HEK293 (cell line): ENCODE results near the gene FHIT.

Experiments
- CTCF ChIA-PET: fragments of 350-600 bp; formaldehyde crosslinking; extraction: SDS; loops from one replicate; lab custom pipeline; 2021; ENCODE audit warnings: antibody characterized with exemption; lab: Yijun Ruan, JAX
- POLR2A ChIA-PET: fragments of 300-600 bp; formaldehyde crosslinking; extraction: SDS; loops from one replicate; lab custom pipeline; 2020; ENCODE audit warnings: antibody characterized with exemption, inconsistent platforms; lab: Yijun Ruan, JAX
- H3K27ac ChIP-seq: fragments of 200-500 bp; sonication (Bioruptor generic); 2 replicates; pipeline ENCODE4 v1.5.1; 2014; ENCODE audit warnings: low read depth, low read length, control low read depth, inconsistent platforms; ENCODE audit errors: extremely low read depth
- H3K36me3 ChIP-seq, 2 experiments: fragments of 200-500 bp in 1 of 2; sonication (Bioruptor generic) in 1 of 2; 1 replicate in 1 of 2; 2 replicates in 1 of 2; pipeline ENCODE4 v1.5.1; 2014 to 2017; ENCODE audit warnings: inconsistent platforms in 2 of 2, low read length in 2 of 2; ENCODE audit not compliant: control insufficient read depth in 2 of 2, insufficient read depth in 1 of 2
- H3K4me1 ChIP-seq: fragments of 200-500 bp; sonication (Bioruptor generic); 2 replicates; pipeline ENCODE4 v1.5.1; 2014; ENCODE audit warnings: mild to moderate bottlenecking, low read length, inconsistent platforms; ENCODE audit not compliant: control insufficient read depth, insufficient read depth
- H3K4me3 ChIP-seq: 2 replicates; pipeline ENCODE4 v1.5.1; 2011; ENCODE audit warnings: low read depth, mild to moderate bottlenecking, control low read depth, low read length, moderate library complexity
- H3K9me3 ChIP-seq: fragments of 200-500 bp; sonication (Bioruptor generic); 2 replicates; pipeline ENCODE4 v1.5.1; 2014; ENCODE audit warnings: low read depth, low read length, inconsistent platforms; ENCODE audit not compliant: control insufficient read depth, insufficient read depth
- BCL6B ChIP-seq: fragments of 450-650 bp; formaldehyde crosslinking; IDR thresholded peaks from 2 replicates; pipeline ENCODE4 v1.5.1; 2017; ENCODE audit warnings: missing biosample characterization, missing genetic modification characterization
- FEZF1 ChIP-seq: fragments of 450-650 bp; formaldehyde crosslinking; IDR thresholded peaks from 2 replicates; pipeline ENCODE4 v1.5.1; 2016; ENCODE audit warnings: missing biosample characterization, missing genetic modification characterization
- KLF7 ChIP-seq: fragments of 450-650 bp; formaldehyde crosslinking; IDR thresholded peaks from 2 replicates; pipeline ENCODE4 v1.5.1; 2016; ENCODE audit warnings: missing biosample characterization, missing genetic modification characterization, borderline replicate concordance
- PRDM1 ChIP-seq: fragments of 450-650 bp; formaldehyde crosslinking; IDR thresholded peaks from 2 replicates; pipeline ENCODE4; 2016; ENCODE audit warnings: missing biosample characterization, missing genetic modification characterization
- TRIM28 ChIP-seq: IDR thresholded peaks from 2 replicates; pipeline ENCODE4 v1.6.1; 2011; ENCODE audit warnings: low read length, control low read depth, borderline replicate concordance
- TSHZ1 ChIP-seq: fragments of 450-650 bp; formaldehyde crosslinking; IDR thresholded peaks from 2 replicates; pipeline ENCODE4 v1.5.1; 2016; ENCODE audit warnings: missing biosample characterization, missing genetic modification characterization, borderline replicate concordance
- ZBTB20 ChIP-seq: fragments of 450-650 bp; formaldehyde crosslinking; IDR thresholded peaks from 2 replicates; pipeline ENCODE4 v1.5.1; 2016; ENCODE audit warnings: missing biosample characterization, missing genetic modification characterization
- ZBTB21 ChIP-seq: fragments of 450-650 bp; formaldehyde crosslinking; IDR thresholded peaks from 2 replicates; pipeline ENCODE4 v1.5.1; 2017; ENCODE audit warnings: missing biosample characterization, missing genetic modification characterization
- ZFP3 ChIP-seq: fragments of 450-650 bp; formaldehyde crosslinking; IDR thresholded peaks from 2 replicates; pipeline ENCODE4 v1.5.1; 2016; ENCODE audit warnings: low read depth, missing biosample characterization, missing genetic modification characterization
- ZNF10 ChIP-seq: fragments of 450-650 bp; formaldehyde crosslinking; IDR thresholded peaks from 2 replicates; pipeline ENCODE4 v1.5.1; 2017; ENCODE audit warnings: missing biosample characterization, missing genetic modification characterization
- ZNF121 ChIP-seq: fragments of 450-650 bp; formaldehyde crosslinking; IDR thresholded peaks from 2 replicates; pipeline ENCODE4 v1.5.1; 2016; ENCODE audit warnings: missing biosample characterization, missing genetic modification characterization
- ZNF175 ChIP-seq: fragments of 450-650 bp; formaldehyde crosslinking; IDR thresholded peaks from 2 replicates; pipeline ENCODE4 v1.5.1; 2016; ENCODE audit warnings: missing biosample characterization, missing genetic modification characterization
- ZNF221 ChIP-seq: fragments of 450-650 bp; formaldehyde crosslinking; IDR thresholded peaks from 2 replicates; pipeline ENCODE4 v1.5.1; 2017; ENCODE audit warnings: missing biosample characterization, missing genetic modification characterization, borderline replicate concordance
- ZNF37A ChIP-seq: fragments of 450-650 bp; IDR thresholded peaks from 2 replicates; pipeline ENCODE4 v1.5.1; 2018; ENCODE audit warnings: missing biosample characterization, missing genetic modification characterization
- ZNF394 ChIP-seq: fragments of 450-650 bp; formaldehyde crosslinking; IDR thresholded peaks from 2 replicates; pipeline ENCODE4 v1.5.1; 2016; ENCODE audit warnings: missing biosample characterization, missing genetic modification characterization, mild to moderate bottlenecking, moderate library complexity, borderline replicate concordance
- ZNF555 ChIP-seq: fragments of 450-650 bp; formaldehyde crosslinking; conservative IDR thresholded peaks from 2 replicates; pipeline ENCODE4 v1.5.1; 2017; ENCODE audit warnings: missing biosample characterization, mild to moderate bottlenecking, missing genetic modification characterization, inconsistent platforms
- ZNF571 ChIP-seq: fragments of 450-650 bp; formaldehyde crosslinking; IDR thresholded peaks from 2 replicates; pipeline ENCODE4 v1.5.0; 2017; ENCODE audit warnings: missing biosample characterization, missing genetic modification characterization
- ZNF654 ChIP-seq: fragments of 450-650 bp; formaldehyde crosslinking; IDR thresholded peaks from 2 replicates; pipeline ENCODE4 v1.5.1; 2016; ENCODE audit warnings: low read depth, missing biosample characterization, missing genetic modification characterization
- ZNF658 ChIP-seq: fragments of 450-650 bp; formaldehyde crosslinking; IDR thresholded peaks from 2 replicates; pipeline ENCODE4; 2016; ENCODE audit warnings: missing biosample characterization, missing genetic modification characterization
- ZNF792 ChIP-seq: fragments of 450-650 bp; formaldehyde crosslinking; IDR thresholded peaks from 2 replicates; pipeline ENCODE4 v1.5.1; 2016; ENCODE audit warnings: missing biosample characterization, missing genetic modification characterization
- ZSCAN18 ChIP-seq: fragments of 450-650 bp; formaldehyde crosslinking; IDR thresholded peaks from 2 replicates; pipeline ENCODE4 v1.5.1; 2016; ENCODE audit warnings: missing biosample characterization, missing genetic modification characterization

FHIT gene

DNA sequence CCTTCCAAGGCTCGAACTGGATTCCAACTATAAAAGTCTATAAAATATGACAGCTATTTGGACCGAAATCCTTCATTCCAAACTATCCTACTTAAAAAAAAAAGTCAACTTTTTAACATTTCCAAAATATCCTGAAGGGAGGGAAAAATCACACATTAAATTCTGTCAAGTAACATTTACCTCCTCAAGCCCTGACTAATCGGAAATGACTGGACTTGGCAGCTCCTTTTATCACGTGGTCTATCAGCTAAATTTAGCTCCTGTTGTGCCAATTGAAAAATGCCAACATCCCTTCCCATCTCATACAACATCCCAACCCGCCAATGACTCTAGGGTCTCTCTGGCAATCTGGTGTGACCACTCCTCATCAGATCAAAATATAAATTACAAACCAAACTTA lies 297.9 kb downstream of the FHIT start:
- ChIA-PET CTCF (no interaction called here), POLR2A (no interaction called here)
- Histone ChIP-seq H3K36me3 (no peaks in the 10 kb centered on the region), H3K4me1 (no peaks in the 10 kb centered on the region), H3K27ac (no peak overlapping the region), H3K9me3 (no peaks in the 10 kb centered on the region), H3K4me3 (no peak overlapping the region)
- TF ChIP-seq ZFP3 (tag by site-specific recombination), result no peak
- no peak for TF ChIP-seq ZBTB20
- no peak for TF ChIP-seq ZNF555 (tag by site-specific recombination)
- TF ChIP-seq BCL6B (tag by site-specific recombination), result no peak
- no peak for TF ChIP-seq ZBTB21
- no peak for TF ChIP-seq ZNF571 (tag by site-specific recombination)
- TF ChIP-seq TSHZ1, result no peak
- no peak for TF ChIP-seq FEZF1 (tag by site-specific recombination)
- TF ChIP-seq ZNF175 (tag by site-specific recombination), result no peak
- TF ChIP-seq ZNF658, result no peak
- TF ChIP-seq ZNF10 (tag by site-specific recombination), result no peak

DNA sequence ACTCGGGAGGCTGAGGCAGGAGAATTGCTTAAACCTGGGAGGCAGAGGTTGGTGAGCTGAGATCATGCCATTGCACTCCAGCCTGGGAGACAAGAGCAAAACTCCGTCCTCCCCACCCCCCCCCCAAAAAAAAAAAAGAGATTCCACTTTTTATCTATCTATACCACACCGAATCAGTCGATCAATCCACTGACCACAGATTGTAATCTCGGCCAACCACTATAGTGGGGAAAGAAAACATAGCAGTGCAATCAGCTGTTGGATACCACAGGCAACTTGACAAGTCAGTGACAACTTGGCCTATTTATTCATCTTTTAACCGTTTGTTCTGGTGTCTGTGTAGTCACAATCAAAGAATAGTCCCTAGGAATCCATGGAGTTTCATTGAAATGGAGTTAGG lies 299.2 kb downstream of the FHIT start:
- TF ChIP-seq ZSCAN18 (tag by site-specific recombination) (no peak), TRIM28 (no peak), PRDM1 (tag by site-specific recombination) (no peak), ZNF121 (tag by site-specific recombination) (no peak), ZNF221 (tag by site-specific recombination) (no peak), ZNF394 (no peak), ZNF654 (tag by site-specific recombination) (no peak), ZNF792 (no peak), ZNF37A (tag by site-specific recombination) (no peak), KLF7 (tag by site-specific recombination) (no peak)
- no peaks in the 10 kb centered on the region for H3K9me3 ChIP-seq
- POLR2A ChIA-PET, result no interaction called here
- no peaks in the 10 kb centered on the region for H3K4me1 ChIP-seq
- no peak overlapping the region for H3K4me3 ChIP-seq
- no peaks in the 10 kb centered on the region for H3K36me3 ChIP-seq
- CTCF ChIA-PET, result no interaction called here
- H3K27ac ChIP-seq, result no peak overlapping the region
